SK-N-SH treated with all-trans-retinoic acid at 6 μM for 48 hours (cell line): ENCODE measurements around the gene ZNF599.

Experiments
- ARNTL ChIP-seq: fragments of 450-650 bp; formaldehyde crosslinking; IDR thresholded peaks from 2 replicates; pipeline ENCODE4 v1.5.0; 2020; ENCODE audit warnings: low read depth, mild to moderate bottlenecking, moderate library complexity, borderline replicate concordance
- OSR1 ChIP-seq: fragments of 250-450 bp; sonication (Bioruptor Pico); IDR thresholded peaks from 2 replicates; pipeline ENCODE4 v1.8.0; 2022; ENCODE audit warnings: moderate library complexity, mild to moderate bottlenecking, inconsistent platforms
- POU6F1 ChIP-seq: fragments of 250-450 bp; sonication (Bioruptor Pico); IDR thresholded peaks from 2 replicates; pipeline ENCODE4 v1.8.0; 2021; ENCODE audit warnings: low read depth, mild to moderate bottlenecking, moderate library complexity, borderline replicate concordance
- ZFP30 ChIP-seq: fragments of 450-650 bp; formaldehyde crosslinking; IDR thresholded peaks from 2 replicates; pipeline ENCODE4 v1.5.0; 2022; ENCODE audit warnings: mild to moderate bottlenecking, moderate library complexity
- TF ChIP-seq, protein P1 (sequence below): fragments of 250-450 bp; sonication (Bioruptor Pico); IDR thresholded peaks from 2 replicates; pipeline ENCODE4 v1.8.0; 2020; ENCODE audit warnings: mild to moderate bottlenecking, moderate library complexity, borderline replicate concordance

DNA sequence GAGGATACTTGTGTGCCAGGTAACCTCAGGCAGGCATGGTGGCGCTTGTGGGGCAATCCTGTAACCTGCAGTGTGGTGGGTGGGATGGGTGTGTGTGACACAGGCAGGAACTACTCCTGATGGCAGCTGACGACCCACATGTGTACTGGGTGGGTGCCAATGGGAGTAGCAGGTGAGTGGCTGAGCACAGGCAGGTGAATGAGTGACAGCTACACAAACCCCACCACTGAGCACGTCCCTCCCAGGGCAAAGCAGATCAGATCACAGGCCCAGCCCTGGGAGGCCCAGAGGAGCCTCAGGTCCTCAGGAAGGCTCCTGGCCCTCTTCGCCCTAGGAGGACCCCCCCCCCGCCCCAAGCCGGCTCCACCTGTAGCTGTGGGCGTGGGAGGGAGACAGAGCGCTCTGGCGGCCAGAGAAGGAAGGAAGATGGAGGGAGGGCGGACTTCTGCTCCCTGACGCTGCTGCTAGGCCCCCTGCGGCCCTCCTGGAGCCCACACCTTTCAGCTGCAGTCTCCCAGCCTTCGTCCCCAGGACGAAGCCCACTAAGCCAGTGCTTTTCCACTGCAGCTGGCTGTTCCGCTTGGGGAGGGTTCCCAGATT lies 40.3 kb downstream of the ZNF599 start:
- TF ChIP-seq ARNTL (CRISPR knock-in tag) (no peak), OSR1 (CRISPR knock-in tag) (no peak), ZFP30 (no peak), POU6F1 (CRISPR knock-in tag) (no peak)
- TF ChIP-seq, protein P1, sequence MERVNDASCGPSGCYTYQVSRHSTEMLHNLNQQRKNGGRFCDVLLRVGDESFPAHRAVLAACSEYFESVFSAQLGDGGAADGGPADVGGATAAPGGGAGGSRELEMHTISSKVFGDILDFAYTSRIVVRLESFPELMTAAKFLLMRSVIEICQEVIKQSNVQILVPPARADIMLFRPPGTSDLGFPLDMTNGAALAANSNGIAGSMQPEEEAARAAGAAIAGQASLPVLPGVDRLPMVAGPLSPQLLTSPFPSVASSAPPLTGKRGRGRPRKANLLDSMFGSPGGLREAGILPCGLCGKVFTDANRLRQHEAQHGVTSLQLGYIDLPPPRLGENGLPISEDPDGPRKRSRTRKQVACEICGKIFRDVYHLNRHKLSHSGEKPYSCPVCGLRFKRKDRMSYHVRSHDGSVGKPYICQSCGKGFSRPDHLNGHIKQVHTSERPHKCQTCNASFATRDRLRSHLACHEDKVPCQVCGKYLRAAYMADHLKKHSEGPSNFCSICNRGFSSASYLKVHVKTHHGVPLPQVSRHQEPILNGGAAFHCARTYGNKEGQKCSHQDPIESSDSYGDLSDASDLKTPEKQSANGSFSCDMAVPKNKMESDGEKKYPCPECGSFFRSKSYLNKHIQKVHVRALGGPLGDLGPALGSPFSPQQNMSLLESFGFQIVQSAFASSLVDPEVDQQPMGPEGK (CRISPR knock-in tag), result no peak
